HCT116 (cell line): ENCODE measurements around the gene IPO13. TPM values are rescaled to one million over a fixed set of nuclear protein-coding genes. Genes with fewer than 3 reads are reported as not detected.

Source experiments
- ATAC-seq: fragments of 200-7000 bp; cut with Tn5 transposase; 2 replicates; pipeline ENCODE4 v1.9.1; 2020; ENCODE audit warnings: mild to moderate bottlenecking, moderate library complexity
- BruUV-seq: library from RNA; stranded (reverse); fragments of 400-500 nt; replicated peaks from 2 replicates; lab custom pipeline; 2021; lab: Mats Ljungman, UMichigan
- CTCF ChIA-PET: fragments of 300-600 bp; sonication (Branson Sonifier 250); formaldehyde crosslinking; loops from one replicate; lab custom pipeline; 2021; ENCODE audit warnings: antibody characterized with exemption; lab: Charles Lee
- POLR2A ChIA-PET: fragments of 300-600, 350-600 bp; sonication (Branson Sonifier 250); formaldehyde crosslinking; loops from one replicate; lab custom pipeline; 2021; ENCODE audit warnings: antibody characterized with exemption; lab: Charles Lee
- RAD21 ChIA-PET, 2 experiments: fragments of 300-600 bp; sonication (Branson Sonifier 250); formaldehyde crosslinking; loops; one replicate each; lab custom pipeline; 2023; ENCODE audit warnings: low total read pairs in 2 of 2; ENCODE audit not compliant: uncharacterized antibody in 2 of 2, unreplicated experiment in 2 of 2, low non-redundant PET in 1 of 2; lab: Charles Lee
- DNase-seq: peaks from one replicate; pipeline ENCODE4 v3.0.0-alpha.2; 2010; ENCODE audit warnings: low read depth, low spot score
- H2AFZ ChIP-seq: fragments of 200-600 bp; shearing (Covaris generic), sonication (generic); 2 replicates; pipeline ENCODE4 v1.6.1; 2017; ENCODE audit warnings: low read depth, mixed run types, mixed read lengths, antibody characterized with exemption, low read length; ENCODE audit not compliant: poor library complexity, severe bottlenecking
- H3K27ac ChIP-seq: 2 replicates; pipeline ENCODE4 v1.5.1; 2012; ENCODE audit warnings: low read depth, low read length
- H3K27me3 ChIP-seq: fragments of 200-600 bp; sonication (generic); 2 replicates; pipeline ENCODE4 v1.6.1; 2016; ENCODE audit warnings: mixed run types, low read length, mixed read lengths; ENCODE audit not compliant: insufficient read depth
- H3K36me3 ChIP-seq, 2 experiments: fragments of 200-500 bp in 1 of 2; fragments of 200-600 bp in 1 of 2; sonication (Bioruptor generic) in 1 of 2; sonication (generic) in 1 of 2; 2 replicates each; pipeline versions ENCODE4 v1.5.1 to v1.6.1; 2014 to 2016; ENCODE audit warnings: low read length in 2 of 2, inconsistent platforms in 1 of 2, mixed read lengths in 1 of 2, mixed run types in 1 of 2; ENCODE audit not compliant: insufficient read depth in 2 of 2, control insufficient read depth in 1 of 2
- H3K4me1 ChIP-seq, 2 experiments: fragments of 200-600 bp in 1 of 2; sonication (generic) in 1 of 2; 2 replicates each; pipeline versions ENCODE4 v1.5.1 to v1.6.1; 2012 to 2017; ENCODE audit warnings: low read length in 2 of 2, inconsistent platforms in 1 of 2, mild to moderate bottlenecking in 1 of 2, mixed read lengths in 1 of 2, mixed run types in 1 of 2, moderate library complexity in 1 of 2; ENCODE audit not compliant: insufficient read depth in 2 of 2, control insufficient read depth in 1 of 2
- H3K4me2 ChIP-seq: fragments of 200-600 bp; sonication (generic); 2 replicates; pipeline ENCODE4 v1.6.1; 2017; ENCODE audit warnings: mixed run types, low read length, mixed read lengths
- H3K4me3 ChIP-seq, 2 experiments: fragments of 200-600 bp in 1 of 2; sonication (generic) in 1 of 2; replicated peaks in 1 of 2; 2 replicates each; pipeline ENCODE4 v1.5.1; 2011 to 2016; ENCODE audit warnings: low read length in 2 of 2, control low read depth in 1 of 2, low read depth in 1 of 2, mild to moderate bottlenecking in 1 of 2, mixed read lengths in 1 of 2, mixed run types in 1 of 2
- H3K79me2 ChIP-seq: fragments of 200-600 bp; sonication (generic); 2 replicates; pipeline ENCODE4 v1.6.1; 2017; ENCODE audit warnings: mild to moderate bottlenecking, mixed run types, low read length, moderate library complexity, mixed read lengths; ENCODE audit not compliant: insufficient read depth
- H3K9ac ChIP-seq: fragments of 200-600 bp; sonication (generic); 2 replicates; pipeline ENCODE4 v1.6.1; 2016; ENCODE audit warnings: low read length, mixed read lengths
- H3K9me2 ChIP-seq: fragments of 200-600 bp; sonication (generic), shearing (Covaris generic); 2 replicates; pipeline ENCODE4 v1.6.1; 2017; ENCODE audit warnings: mixed run types, mild to moderate bottlenecking, moderate library complexity; ENCODE audit not compliant: insufficient read depth
- H3K9me3 ChIP-seq, 2 experiments: fragments of 200-500 bp in 1 of 2; fragments of 200-600 bp in 1 of 2; sonication (Bioruptor generic) in 1 of 2; sonication (generic) in 1 of 2; 2 replicates each; pipeline ENCODE4 v1.6.1; 2014 to 2017; ENCODE audit warnings: low read length in 2 of 2, mixed read lengths in 2 of 2, inconsistent platforms in 1 of 2, low read depth in 1 of 2, mild to moderate bottlenecking in 1 of 2, mixed run types in 1 of 2, moderate library complexity in 1 of 2; ENCODE audit not compliant: control insufficient read depth in 1 of 2, insufficient read depth in 1 of 2
- H4K20me1 ChIP-seq: fragments of 200-600 bp; sonication (generic), shearing (Covaris generic); 2 replicates; pipeline ENCODE4 v1.6.1; 2017; ENCODE audit warnings: mixed run types, mild to moderate bottlenecking, moderate library complexity; ENCODE audit not compliant: insufficient read depth
- CEBPB ChIP-seq: IDR thresholded peaks from 2 replicates; pipeline ENCODE4 v1.6.1; 2012; ENCODE audit warnings: low read depth
- EGR1 ChIP-seq: IDR thresholded peaks from 2 replicates; pipeline ENCODE4 v1.6.1; 2012; ENCODE audit warnings: low read depth
- EZH2 ChIP-seq: fragments of 200-600 bp; sonication (generic); IDR thresholded peaks from 2 replicates; pipeline ENCODE4 v1.6.1; 2017; ENCODE audit warnings: antibody characterized with exemption, mixed run types
- FOSL1 ChIP-seq: IDR thresholded peaks from 2 replicates; pipeline ENCODE4 v1.6.1; 2012; ENCODE audit warnings: low read depth
- JUND ChIP-seq: IDR thresholded peaks from 2 replicates; pipeline ENCODE4 v1.6.1; 2012
- POLR2AphosphoS5 ChIP-seq: IDR thresholded peaks from 2 replicates; pipeline ENCODE4 v1.6.1; 2011; ENCODE audit warnings: mild to moderate bottlenecking, low read depth, low read length, moderate library complexity
- SIN3A ChIP-seq: IDR thresholded peaks from 2 replicates; pipeline ENCODE4 v1.6.1; 2012; ENCODE audit warnings: low read depth
- SRF ChIP-seq: IDR thresholded peaks from 2 replicates; pipeline ENCODE4 v1.6.1; 2012; ENCODE audit warnings: low read depth
- YY1 ChIP-seq: IDR thresholded peaks from 2 replicates; pipeline ENCODE4 v1.6.1; 2011; ENCODE audit warnings: low read length, low read depth, moderate library complexity, mild to moderate bottlenecking; ENCODE audit not compliant: insufficient replicate concordance; ENCODE audit errors: extremely low read depth
- ZFX ChIP-seq: fragments of 450-650 bp; IDR thresholded peaks from 2 replicates; pipeline ENCODE4 v1.6.1; 2017
- intact Hi-C: fragments of 100-400 bp; cut with micrococcal nuclease; formaldehyde crosslinking; loops from 2 replicates; pipeline ENCODE4 v1.10.0; 2022
- total RNA-seq: library from RNA; stranded (reverse); gene quantifications from one replicate; pipeline ENCODE4 v1.2.1, GENCODE V29; 2021; ENCODE audit not compliant: unreplicated experiment
- TF ChIP-seq, protein P1 (sequence below), 3 experiments: fragments of 200-600 bp in 1 of 3; sonication (generic) in 1 of 3; IDR thresholded peaks in 2 of 3; conservative IDR thresholded peaks in 1 of 3; 2 replicates each; pipeline ENCODE4 v1.5.1; 2012 to 2017; ENCODE audit warnings: low read depth in 2 of 3, low read length in 2 of 3, antibody characterized with exemption in 1 of 3, borderline replicate concordance in 1 of 3, control low read depth in 1 of 3, mild to moderate bottlenecking in 1 of 3, mixed read lengths in 1 of 3, mixed run types in 1 of 3, moderate library complexity in 1 of 3; ENCODE audit not compliant: insufficient read depth in 1 of 3
- TF ChIP-seq, protein P2 (sequence below): IDR thresholded peaks from 2 replicates; pipeline ENCODE4 v1.6.1; 2012

IPO13 gene
- total RNA-seq, 1 experiment from 2014 or later = 18.7 TPM

DNA sequence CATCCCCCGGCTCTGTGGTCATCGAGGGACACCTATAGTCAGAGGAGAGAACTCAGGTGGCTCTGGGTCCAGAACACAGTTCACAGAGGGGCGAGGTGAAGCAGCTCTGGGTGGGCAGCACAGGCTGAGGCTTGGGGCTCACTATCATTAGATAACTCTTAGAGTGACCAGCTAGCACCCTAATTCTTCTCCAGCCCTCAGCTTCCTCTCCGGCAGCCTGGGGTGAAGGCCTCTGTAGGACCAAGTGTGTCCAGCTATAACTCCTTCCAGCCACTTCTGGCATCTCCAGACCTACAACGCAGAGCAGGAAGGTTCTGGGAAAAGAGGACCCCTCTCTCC, 11.8 kb upstream of the IPO13 start:
- POLR2A ChIA-PET = interaction anchor here (0.8 to 2.7 kb wide), 10 partner anchors 9 to 410 kb away, joined by 3 to 45 read pairs (median 4); partner anchors contain the start of genes DPH2, IPO13 and KDM4A
- Histone ChIP-seq H3K36me3 (0 out of 4 replicates have a peak, but pooled peaks cover 0 to 10% of the 10 kb centered on the region in 2 experiments), H3K9me2 (no peaks in the 10 kb centered on the region), H3K27me3 (no peaks in the 10 kb centered on the region), H4K20me1 (no peaks in the 10 kb centered on the region), H3K4me2 (peak overlapping the region; percentile 92), H2AFZ (no peak overlapping the region), H3K9ac (peak overlapping the region; percentile 80), H3K79me2 (peaks cover 9% of the 10 kb centered on the region; the same call in 1 of the 2 replicates), H3K4me1 (peaks cover 28 to 60% of the 10 kb centered on the region in 2 experiments), H3K27ac (peak overlapping the region; percentile 71), H3K9me3 (no peaks in the 10 kb centered on the region), H3K4me3 (peak overlapping the region; percentile 75 to 77)
- intact Hi-C loops = loop anchor here (1.0 to 5.0 kb wide), 6 partner anchors 26 to 408 kb away; partner anchors contain the start of gene ST3GAL3
- ATAC-seq (no peak), DNase-seq (no peak)
- BruUV-seq = no TSS peak
- CTCF ChIA-PET = interaction anchor here (0.8 to 12.2 kb wide), 43 partner anchors 11 to 703 kb away, joined by 3 to 479 read pairs (median 6); partner anchors contain the start of genes ATP6V0B, IPO13, KDM4A and PTPRF
- no peak for TF ChIP-seq CEBPB
- no peak for TF ChIP-seq ZFX
- TF ChIP-seq POLR2AphosphoS5 = peak; percentile 24; the same call in 1 of the 2 replicates
- no peak for TF ChIP-seq EZH2
- no peak for TF ChIP-seq SRF
- RAD21 ChIA-PET = interaction anchor here (0.6 to 3.6 kb wide), 16 partner anchors 10 to 1022 kb away, joined by 3 to 109 read pairs (median 4); partner anchors contain the start of genes KDM4A (in 1 of the 2) and PTPRF (in 1 of the 2)

DNA sequence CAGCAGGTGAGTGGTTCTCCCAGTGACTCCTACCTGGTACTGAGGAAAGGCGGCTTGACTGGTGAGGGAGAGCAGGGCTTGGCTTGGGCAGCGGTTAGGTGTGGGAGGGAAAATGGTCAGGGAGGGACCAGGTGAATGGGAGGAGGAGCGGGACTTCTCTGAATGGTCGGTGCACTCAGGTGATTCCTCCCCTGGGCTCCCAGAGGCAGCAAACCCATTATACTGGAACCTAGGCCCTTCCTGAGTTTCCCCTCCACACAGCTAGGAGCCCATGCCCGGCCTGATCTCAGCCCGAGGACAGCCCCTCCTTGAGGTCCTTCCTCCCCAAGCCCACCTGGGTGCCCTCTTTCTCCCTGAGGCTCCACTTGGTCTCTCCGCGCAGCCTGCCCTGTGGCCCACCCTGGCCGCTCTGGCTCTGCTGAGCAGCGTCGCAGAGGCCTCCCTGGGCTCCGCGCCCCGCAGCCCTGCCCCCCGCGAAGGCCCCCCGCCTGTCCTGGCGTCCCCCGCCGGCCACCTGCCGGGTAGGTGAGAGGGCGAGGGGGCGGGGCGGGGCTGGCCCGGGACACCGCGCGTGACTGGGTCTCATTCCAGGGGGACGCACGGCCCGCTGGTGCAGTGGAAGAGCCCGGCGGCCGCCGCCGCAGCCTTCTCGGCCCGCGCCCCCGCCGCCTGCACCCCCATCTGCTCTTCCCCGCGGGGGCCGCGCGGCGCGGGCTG, 10.9 kb upstream of the IPO13 start:
- Histone ChIP-seq H3K36me3 (0 out of 4 replicates have a peak, but pooled peaks cover 0 to 10% of the 10 kb centered on the region in 2 experiments), H3K27ac (no peak overlapping the region), H4K20me1 (no peaks in the 10 kb centered on the region), H3K27me3 (no peaks in the 10 kb centered on the region), H3K9me3 (no peaks in the 10 kb centered on the region), H3K9me2 (no peaks in the 10 kb centered on the region), H3K4me2 (peak overlapping the region; percentile 92), H2AFZ (no peak overlapping the region), H3K4me1 (peaks cover 19 to 53% of the 10 kb centered on the region in 2 experiments), H3K79me2 (peaks cover 9% of the 10 kb centered on the region; the same call in 1 of the 2 replicates), H3K9ac (0 out of 2 replicates have a peak overlapping the region, but pooled peaks have one; percentile 80), H3K4me3 (no peak overlapping the region)
- POLR2A ChIA-PET = interaction anchor here (0.8 to 2.7 kb wide), 6 partner anchors 10 to 410 kb away, joined by 3 to 45 read pairs (median 4); partner anchors contain the start of gene IPO13
- TF ChIP-seq, protein P1, sequence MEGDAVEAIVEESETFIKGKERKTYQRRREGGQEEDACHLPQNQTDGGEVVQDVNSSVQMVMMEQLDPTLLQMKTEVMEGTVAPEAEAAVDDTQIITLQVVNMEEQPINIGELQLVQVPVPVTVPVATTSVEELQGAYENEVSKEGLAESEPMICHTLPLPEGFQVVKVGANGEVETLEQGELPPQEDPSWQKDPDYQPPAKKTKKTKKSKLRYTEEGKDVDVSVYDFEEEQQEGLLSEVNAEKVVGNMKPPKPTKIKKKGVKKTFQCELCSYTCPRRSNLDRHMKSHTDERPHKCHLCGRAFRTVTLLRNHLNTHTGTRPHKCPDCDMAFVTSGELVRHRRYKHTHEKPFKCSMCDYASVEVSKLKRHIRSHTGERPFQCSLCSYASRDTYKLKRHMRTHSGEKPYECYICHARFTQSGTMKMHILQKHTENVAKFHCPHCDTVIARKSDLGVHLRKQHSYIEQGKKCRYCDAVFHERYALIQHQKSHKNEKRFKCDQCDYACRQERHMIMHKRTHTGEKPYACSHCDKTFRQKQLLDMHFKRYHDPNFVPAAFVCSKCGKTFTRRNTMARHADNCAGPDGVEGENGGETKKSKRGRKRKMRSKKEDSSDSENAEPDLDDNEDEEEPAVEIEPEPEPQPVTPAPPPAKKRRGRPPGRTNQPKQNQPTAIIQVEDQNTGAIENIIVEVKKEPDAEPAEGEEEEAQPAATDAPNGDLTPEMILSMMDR (IDR thresholded peaks at IDR 0.05 in 2 of 3, conservative IDR thresholded peaks at IDR 0.05 in 1 of 3; ENCODE audit: borderline replicate concordance in 1 of 3, insufficient read depth in 1 of 3, low read depth in 2 of 3, low read length in 2 of 3) = no peak
- TF ChIP-seq, protein P2, sequence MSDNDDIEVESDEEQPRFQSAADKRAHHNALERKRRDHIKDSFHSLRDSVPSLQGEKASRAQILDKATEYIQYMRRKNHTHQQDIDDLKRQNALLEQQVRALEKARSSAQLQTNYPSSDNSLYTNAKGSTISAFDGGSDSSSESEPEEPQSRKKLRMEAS = no peak
- no peak for TF ChIP-seq JUND
- no peak for TF ChIP-seq SIN3A
- no peak for TF ChIP-seq EGR1
- no peak for TF ChIP-seq YY1
- no peak for TF ChIP-seq FOSL1
- BruUV-seq = no TSS peak
- intact Hi-C loops = no loop called here
- CTCF ChIA-PET = interaction anchor here (1.0 to 12.2 kb wide), 17 partner anchors 10 to 412 kb away, joined by 4 to 479 read pairs (median 7); partner anchors contain the start of genes IPO13 and PTPRF
- DNase-seq (no peak), ATAC-seq (no peak)
- RAD21 ChIA-PET = interaction anchor here (3.0 to 3.6 kb wide), 2 partner anchors 171 kb away, joined by 85 to 109 read pairs; no protein-coding TSS in a partner anchor
